Brain microvascular endothelial cell (primary cell): Measurements from ENCODE around the gene ASCL2.

Experiments
- DNase-seq: peaks from one replicate; pipeline ENCODE4 v3.0.0-alpha.2; 2020
- H3K27ac ChIP-seq: fragments of 250-450 bp; sonication (Bioruptor Pico); 2 replicates; pipeline ENCODE4 v1.5.1; 2020; ENCODE audit warnings: mild to moderate bottlenecking, moderate library complexity
- H3K27me3 ChIP-seq: fragments of 250-450 bp; sonication (Bioruptor Pico); replicated peaks from 2 replicates; pipeline ENCODE4 v1.5.1; 2020; ENCODE audit warnings: mild to moderate bottlenecking
- H3K36me3 ChIP-seq: fragments of 250-450 bp; sonication (Bioruptor Pico); replicated peaks from 2 replicates; pipeline ENCODE4 v1.5.1; 2020; ENCODE audit warnings: mild to moderate bottlenecking
- H3K4me3 ChIP-seq: 2 replicates; pipeline ENCODE4 v1.5.1; 2011; ENCODE audit warnings: low read depth, mild to moderate bottlenecking, control low read depth, low read length, moderate library complexity
- in situ Hi-C: cut with HindIII; loops from 2 replicates; pipeline ENCODE4 v1.10.0; 2017; ENCODE audit warnings: low sequenced_read_pairs, low pct_ligation_motif_present
- TF ChIP-seq, protein P1 (sequence below): IDR thresholded peaks from 2 replicates; pipeline ENCODE4 v1.5.1; 2011; ENCODE audit warnings: low read depth, mild to moderate bottlenecking, moderate library complexity, low read length, control low read depth, inconsistent platforms; ENCODE audit errors: missing control alignments

Gene ASCL2

GRCh38 chr11:2313051-2313951, 42.9 kb upstream of the ASCL2 start:
- Histone ChIP-seq H3K27ac (no peak overlapping the region), H3K27me3 (no peaks in the 10 kb centered on the region), H3K36me3 (no peaks in the 10 kb centered on the region), H3K4me3 (no peak overlapping the region)
- in situ Hi-C loops: no loop called here
- TF ChIP-seq, protein P1, sequence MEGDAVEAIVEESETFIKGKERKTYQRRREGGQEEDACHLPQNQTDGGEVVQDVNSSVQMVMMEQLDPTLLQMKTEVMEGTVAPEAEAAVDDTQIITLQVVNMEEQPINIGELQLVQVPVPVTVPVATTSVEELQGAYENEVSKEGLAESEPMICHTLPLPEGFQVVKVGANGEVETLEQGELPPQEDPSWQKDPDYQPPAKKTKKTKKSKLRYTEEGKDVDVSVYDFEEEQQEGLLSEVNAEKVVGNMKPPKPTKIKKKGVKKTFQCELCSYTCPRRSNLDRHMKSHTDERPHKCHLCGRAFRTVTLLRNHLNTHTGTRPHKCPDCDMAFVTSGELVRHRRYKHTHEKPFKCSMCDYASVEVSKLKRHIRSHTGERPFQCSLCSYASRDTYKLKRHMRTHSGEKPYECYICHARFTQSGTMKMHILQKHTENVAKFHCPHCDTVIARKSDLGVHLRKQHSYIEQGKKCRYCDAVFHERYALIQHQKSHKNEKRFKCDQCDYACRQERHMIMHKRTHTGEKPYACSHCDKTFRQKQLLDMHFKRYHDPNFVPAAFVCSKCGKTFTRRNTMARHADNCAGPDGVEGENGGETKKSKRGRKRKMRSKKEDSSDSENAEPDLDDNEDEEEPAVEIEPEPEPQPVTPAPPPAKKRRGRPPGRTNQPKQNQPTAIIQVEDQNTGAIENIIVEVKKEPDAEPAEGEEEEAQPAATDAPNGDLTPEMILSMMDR: peak; percentile 10
- no peak for DNase-seq

DNA sequence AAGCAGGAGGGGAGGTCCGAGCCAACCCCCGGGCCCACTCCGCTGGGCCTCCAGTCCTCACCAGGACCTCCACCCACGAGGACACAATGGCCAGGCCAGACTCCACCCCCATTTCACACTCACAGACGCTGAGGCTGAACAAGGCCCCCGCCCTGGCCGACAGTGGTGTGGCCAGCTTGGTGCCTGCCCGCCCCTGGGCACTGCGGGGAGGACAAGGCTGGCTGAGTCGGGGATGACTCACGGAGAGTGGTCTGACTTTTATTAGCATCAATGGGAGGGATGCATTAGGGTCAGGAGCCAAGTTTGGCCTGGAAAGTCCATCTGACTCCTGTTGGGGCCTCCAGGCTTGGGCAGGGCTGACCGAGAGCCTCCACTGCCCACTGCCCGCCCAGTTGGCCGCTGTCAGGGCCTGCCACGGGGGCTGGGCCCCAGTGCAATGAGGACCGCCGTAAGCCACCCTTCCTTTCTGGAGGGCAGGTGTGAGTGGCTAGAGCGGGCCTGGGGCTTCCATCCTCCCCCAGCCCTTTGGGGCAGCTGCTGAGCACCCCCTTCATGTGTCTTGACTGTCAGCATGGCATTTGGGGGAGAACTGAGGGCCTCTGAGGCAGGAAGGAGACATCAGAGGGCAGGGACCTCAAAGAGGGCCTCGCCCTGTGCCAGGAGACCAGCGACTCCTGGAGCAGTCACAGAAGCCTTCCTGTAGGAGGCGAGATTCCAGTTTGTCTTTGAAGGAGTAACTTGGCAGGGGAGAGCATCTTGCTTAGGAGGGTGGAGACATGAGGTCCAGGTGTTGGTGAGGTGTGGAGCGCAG, 42.0 kb upstream of the ASCL2 start:
- H3K27me3 ChIP-seq: no peaks in the 10 kb centered on the region
- TF ChIP-seq, protein P1: no peak
- H3K36me3 ChIP-seq: no peaks in the 10 kb centered on the region
- H3K27ac ChIP-seq: no peak overlapping the region
- no peak overlapping the region for H3K4me3 ChIP-seq
- peak; percentile 16 for DNase-seq
- in situ Hi-C loops: no loop called here

DNA sequence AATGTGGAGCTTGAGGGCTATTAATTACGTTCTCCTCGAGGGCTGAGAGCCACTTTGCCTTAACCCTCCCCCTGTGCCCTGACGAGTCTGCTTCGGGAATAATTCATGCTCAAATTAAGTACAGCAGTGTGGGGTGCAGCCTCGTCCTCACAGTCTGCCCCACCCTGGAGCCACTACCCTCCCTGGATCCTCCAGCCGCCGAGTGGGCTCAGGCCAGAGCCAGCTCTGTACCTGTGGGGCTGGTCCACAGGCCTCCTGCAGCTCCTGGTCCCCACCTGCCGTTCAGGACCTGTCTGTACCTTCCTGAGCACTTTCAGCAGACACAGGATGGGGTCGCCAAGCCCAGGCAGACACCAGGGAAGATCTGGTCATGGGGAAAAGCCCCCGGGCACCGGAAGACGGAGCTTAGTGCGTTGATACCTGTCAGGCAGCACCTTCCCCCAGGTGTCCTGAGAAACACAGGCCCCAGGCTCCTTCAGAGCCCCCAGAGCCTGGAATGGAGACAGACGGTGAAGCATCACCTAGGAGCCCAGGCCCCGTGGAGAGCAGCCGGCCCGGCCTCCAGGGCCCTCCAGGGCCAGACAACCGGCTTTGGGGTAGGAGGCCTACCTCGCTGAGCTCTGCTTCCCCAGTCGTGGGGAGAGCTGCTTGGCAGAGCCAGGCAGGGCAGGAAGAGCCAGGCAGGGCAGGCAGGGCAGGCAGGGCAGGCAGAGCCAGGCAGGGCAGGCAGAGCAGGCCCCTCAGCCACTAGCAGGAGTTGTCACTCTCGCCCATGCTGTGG, 41.2 kb upstream of the ASCL2 start:
- no peak for DNase-seq
- Histone ChIP-seq H3K4me3 (no peak overlapping the region), H3K27ac (no peak overlapping the region), H3K36me3 (no peaks in the 10 kb centered on the region), H3K27me3 (no peaks in the 10 kb centered on the region)
- TF ChIP-seq, protein P1: no peak
- in situ Hi-C loops: no loop called here

DNA sequence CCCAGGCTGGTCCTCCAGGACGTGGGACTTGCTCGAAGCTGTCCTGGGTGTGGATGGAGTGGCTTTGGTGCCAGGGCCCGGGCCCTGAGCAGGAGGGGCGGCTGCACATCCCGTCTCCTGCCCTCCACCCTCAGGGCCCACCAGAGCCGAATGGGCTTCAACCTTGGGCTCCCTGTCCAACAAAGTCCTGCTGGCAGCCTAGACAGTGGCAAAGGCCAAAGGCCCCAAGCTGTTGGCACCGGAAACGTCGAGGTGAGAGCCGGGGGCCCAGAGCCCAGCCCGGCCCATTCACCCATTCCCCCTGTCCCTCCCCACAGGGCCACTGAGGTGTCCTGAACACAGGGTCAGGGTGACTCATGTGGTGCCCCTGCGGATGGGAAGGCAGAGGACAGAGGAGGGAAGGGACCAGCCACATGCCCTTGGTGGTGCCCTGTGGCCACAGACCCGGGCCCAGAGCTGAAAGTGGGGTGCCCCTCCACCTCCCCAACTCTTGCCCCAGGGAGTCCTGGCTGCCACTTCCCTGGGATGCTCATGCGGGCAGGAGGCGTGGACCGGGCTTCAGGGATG, 40.5 kb upstream of the ASCL2 start:
- TF ChIP-seq, protein P1: no peak
- in situ Hi-C loops: no loop called here
- no peak for DNase-seq
- H3K4me3 ChIP-seq: no peak overlapping the region
- H3K27ac ChIP-seq: no peak overlapping the region
- no peaks in the 10 kb centered on the region for H3K27me3 ChIP-seq
- no peaks in the 10 kb centered on the region for H3K36me3 ChIP-seq

DNA sequence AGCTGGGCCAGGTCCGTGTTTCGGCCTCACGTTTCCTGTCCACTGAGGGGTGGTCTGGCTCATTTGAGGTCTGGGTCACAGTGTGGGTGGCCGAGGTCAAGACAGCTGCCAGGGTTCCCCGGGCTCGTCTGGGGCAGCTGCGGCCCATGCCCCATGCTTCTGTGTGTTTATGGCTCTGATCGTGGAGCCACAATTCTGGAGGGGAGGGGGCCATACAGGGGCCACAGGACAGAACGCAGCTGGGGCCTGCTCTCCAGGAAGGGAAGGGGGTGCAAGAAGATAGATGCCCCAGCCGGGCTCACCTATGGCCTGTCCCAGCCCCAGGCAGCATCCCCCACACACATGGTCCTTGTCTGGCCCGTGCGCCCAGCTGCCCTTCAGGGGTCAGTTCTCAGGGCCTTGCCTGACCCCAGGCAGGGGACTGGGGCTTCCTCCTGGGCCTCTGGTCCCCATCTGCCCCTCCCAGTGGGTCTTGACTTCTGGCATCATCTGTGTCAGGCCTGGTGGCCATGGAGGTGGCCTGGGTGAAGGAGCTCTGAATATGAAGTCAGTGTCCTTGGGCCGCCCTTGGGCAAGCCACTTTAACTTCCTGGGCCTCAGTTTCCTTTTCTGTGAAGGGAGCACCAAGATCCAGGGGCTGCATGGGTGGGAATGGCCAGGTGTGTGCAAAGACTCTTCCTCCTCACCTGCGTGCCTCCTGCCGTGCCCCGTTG, 39.8 kb upstream of the ASCL2 start:
- H3K27ac ChIP-seq: no peak overlapping the region
- no peaks in the 10 kb centered on the region for H3K27me3 ChIP-seq
- DNase-seq: no peak
- TF ChIP-seq, protein P1: no peak
- in situ Hi-C loops: no loop called here
- H3K4me3 ChIP-seq: no peak overlapping the region
- H3K36me3 ChIP-seq: no peaks in the 10 kb centered on the region
